Loucy (cell line): ENCODE data around the gene OTOP3.

Experiments
- EZH2phosphoT487 ChIP-seq: fragments of 200-600 bp; IDR thresholded peaks from 2 replicates; pipeline ENCODE4 v1.6.1; 2018; ENCODE audit warnings: antibody characterized with exemption, mild to moderate bottlenecking, moderate library complexity, borderline replicate concordance
- TF ChIP-seq, protein P1 (sequence below): fragments of 200-600 bp; sonication (generic); conservative IDR thresholded peaks from 2 replicates; pipeline ENCODE4 v1.5.1; 2014; ENCODE audit warnings: mild to moderate bottlenecking, antibody characterized with exemption, low read length

DNA sequence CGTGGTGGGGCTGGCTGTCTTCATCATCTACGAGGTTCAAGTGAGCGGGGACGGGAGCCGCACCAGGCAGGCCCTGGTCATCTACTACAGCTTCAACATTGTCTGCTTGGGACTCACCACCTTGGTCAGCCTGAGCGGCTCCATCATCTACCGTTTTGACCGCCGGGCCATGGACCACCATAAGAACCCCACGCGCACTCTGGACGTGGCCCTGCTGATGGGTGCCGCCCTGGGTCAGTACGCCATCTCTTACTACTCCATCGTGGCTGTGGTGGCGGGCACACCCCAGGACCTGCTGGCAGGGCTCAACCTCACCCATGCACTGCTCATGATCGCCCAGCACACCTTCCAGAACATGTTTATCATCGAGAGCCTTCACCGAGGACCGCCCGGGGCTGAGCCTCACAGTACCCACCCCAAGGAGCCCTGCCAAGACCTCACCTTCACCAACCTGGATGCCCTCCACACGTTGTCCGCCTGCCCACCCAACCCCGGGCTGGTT lies 5.1 kb upstream of the OTOP3 start:
- TF ChIP-seq EZH2phosphoT487: no peak
- TF ChIP-seq, protein P1, sequence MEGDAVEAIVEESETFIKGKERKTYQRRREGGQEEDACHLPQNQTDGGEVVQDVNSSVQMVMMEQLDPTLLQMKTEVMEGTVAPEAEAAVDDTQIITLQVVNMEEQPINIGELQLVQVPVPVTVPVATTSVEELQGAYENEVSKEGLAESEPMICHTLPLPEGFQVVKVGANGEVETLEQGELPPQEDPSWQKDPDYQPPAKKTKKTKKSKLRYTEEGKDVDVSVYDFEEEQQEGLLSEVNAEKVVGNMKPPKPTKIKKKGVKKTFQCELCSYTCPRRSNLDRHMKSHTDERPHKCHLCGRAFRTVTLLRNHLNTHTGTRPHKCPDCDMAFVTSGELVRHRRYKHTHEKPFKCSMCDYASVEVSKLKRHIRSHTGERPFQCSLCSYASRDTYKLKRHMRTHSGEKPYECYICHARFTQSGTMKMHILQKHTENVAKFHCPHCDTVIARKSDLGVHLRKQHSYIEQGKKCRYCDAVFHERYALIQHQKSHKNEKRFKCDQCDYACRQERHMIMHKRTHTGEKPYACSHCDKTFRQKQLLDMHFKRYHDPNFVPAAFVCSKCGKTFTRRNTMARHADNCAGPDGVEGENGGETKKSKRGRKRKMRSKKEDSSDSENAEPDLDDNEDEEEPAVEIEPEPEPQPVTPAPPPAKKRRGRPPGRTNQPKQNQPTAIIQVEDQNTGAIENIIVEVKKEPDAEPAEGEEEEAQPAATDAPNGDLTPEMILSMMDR: no peak
